GM18907 (cell line): Measurements from ENCODE around the gene S100A13.
A peak's percentile ranks its signal among the peaks of the same experiment; 100 is the strongest.

Experiments
- ATAC-seq: cut with Tn5 transposase; IDR thresholded peaks from one replicate; pipeline ENCODE4 v1.9.1; 2021; ENCODE audit warnings: mild to moderate bottlenecking, moderate library complexity; ENCODE audit not compliant: unreplicated experiment

The S100A13 gene

DNA sequence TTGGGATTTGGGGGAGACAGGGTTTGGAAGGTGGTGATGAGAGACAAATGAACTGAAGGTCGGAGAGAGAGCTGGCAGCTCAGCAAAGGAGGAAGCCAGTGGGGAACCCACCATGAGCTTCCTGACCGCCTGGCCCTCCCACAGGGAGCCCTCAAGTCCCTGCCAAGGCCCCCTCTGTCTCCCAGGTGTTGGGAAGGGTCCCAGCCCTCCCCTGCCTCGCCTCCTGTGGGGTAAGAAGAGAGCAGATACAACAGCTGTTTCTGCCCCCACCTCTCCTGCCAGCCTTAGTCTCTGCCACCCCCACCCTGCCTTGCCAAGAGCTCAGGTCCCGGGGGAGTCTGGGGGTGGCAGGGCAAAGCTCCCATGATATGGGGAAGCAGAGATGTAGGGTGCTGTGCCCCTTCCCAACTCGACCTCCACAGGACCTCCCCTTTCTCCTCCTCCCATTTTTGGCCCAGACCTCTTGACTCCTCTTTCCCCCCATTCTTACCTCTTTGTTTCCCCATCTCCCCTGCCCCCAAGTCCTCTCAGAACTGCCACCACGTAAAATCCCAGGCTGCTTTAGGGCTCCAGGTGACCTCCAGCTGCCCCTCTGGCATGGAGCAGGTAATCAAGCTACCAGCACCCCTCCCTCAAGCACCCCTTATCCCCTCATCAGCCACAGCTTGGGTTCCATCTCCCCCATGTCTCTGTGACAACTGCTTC lies 1.5 kb upstream of the S100A13 start:
- ATAC-seq: no peak

- ATAC-seq: no peak
Observed at GRCh38 chr1:153627715-153628626, 666 bp upstream of the S100A13 start, which contains the start of gene S100A1. S100A1 (plus strand) TSS chr1:153628434; CDS start chr1:153630522, 2,088 bp downstream.

- ATAC-seq: no peak
Observed at GRCh38 chr1:153626477-153626903, 815 bp downstream of the S100A13 start.

DNA sequence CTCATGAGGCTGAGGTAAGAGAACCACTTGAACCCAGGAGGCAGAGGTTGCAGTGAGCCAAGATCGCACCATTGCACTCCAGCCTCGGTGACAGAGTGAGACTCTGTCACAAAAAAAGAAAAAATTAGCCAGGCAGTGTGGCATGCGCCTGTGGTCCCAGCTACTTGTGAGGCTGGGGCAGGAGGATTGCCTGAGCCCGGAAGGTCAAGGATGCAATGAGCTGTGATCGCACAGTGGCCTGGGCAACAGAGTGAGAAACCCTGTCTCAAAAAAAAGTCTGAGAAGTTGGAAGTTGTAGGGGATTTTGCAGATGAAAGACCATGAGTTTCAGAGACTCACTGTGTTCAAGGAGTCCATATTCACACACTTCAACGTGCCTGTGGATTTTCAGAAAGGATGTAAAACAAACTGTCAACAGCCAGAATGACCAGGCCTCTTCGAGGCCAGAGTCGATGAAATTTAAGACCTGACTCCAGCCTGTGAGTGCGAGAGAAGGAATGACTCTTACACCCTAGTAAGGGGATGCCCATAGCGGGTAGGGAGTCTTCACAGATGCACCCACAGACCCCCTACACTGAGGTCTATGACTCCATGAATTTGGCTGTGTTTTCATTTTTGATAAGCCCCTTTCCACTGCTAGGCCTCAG lies 2.2 kb downstream of the S100A13 start:
- ATAC-seq: no peak

GRCh38 chr1:153623101-153623500 lies 4.2 kb downstream of the S100A13 start:
- no peak for ATAC-seq

GRCh38 chr1:153619171-153619570 lies 8.1 kb downstream of the S100A13 start:
- no peak for ATAC-seq

- ATAC-seq: peak; percentile 85
Observed at GRCh38 chr1:153617663-153618062, 9.6 kb downstream of the S100A13 start.

- ATAC-seq: no peak
Observed at GRCh38 chr1:153616917-153617311, 10.4 kb downstream of the S100A13 start.

GRCh38 chr1:153616144-153616916 lies 11.0 kb downstream of the S100A13 start, which contains the start of gene S100A14:
S100A14 (minus strand) TSS chr1:153616325; CDS start chr1:153615858, 467 bp downstream.
- no peak for ATAC-seq

DNA sequence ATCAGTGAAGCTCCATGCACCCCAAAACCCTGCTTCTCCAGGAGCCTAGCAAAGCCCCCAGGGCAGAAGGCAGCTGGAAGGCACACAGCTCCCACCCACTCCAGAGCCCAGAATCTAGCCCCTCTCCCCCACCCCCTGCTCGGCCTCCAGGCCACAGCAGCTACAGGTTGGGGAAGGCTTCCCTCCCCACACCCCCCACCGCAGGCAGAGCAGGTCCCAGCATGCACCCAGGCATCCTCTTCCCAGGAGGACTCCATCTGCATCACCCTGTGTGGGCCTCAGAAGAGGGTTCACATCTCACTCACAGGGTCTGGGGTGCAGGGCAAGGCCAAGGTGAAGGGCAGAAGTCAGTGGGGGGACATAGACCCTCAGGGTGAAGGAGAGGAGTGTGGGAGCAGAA lies 11.9 kb downstream of the S100A13 start:
- ATAC-seq: no peak

DNA sequence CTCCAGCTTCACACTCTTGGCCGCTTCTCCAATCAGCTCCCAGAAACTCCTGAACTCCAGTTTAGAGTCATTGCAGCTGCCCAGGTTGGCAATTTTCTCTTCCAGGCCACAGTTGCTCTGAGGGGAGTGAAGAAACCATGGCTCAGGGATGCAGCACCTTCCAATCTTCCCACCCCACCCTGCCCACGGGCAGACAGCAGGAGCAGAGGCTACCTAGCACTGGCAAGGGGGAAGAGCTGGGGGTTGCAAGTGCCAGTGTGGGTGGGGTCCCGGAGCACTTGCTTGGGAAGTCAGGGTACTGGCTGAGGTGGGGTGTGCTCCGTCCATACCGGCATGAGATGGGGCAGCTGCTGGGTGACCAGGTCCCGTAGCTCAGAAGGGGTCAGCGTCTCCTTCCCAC lies 12.4 kb downstream of the S100A13 start:
- no peak for ATAC-seq

- ATAC-seq: no peak
Observed at GRCh38 chr1:153614189-153614900, 13.0 kb downstream of the S100A13 start.

DNA sequence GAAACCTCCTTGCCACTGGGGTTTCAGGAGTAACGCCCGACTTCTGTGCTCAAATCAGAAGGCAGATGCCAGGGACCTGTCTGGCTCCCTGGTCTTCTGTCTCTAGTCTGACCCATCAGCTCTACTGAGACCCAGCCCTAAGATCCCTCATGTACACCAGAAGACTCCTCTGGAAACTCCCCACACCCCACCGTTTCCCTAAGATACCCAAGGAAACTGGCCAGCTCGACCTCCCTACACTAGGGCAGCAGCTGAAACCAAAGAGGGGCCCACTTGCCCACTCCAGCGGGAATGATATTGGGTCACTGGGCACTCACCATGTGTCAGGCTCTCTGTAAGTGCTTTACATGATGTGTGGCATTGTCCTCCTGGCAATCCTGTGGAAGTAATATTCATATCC lies 13.9 kb downstream of the S100A13 start:
- no peak for ATAC-seq

GRCh38 chr1:153612755-153613331 lies 14.5 kb downstream of the S100A13 start, which contains the start of gene S100A16:
S100A16 (minus strand) TSS chr1:153613137; CDS start chr1:153608151, 4,986 bp downstream.
- ATAC-seq: no peak

- no peak for ATAC-seq
Observed at GRCh38 chr1:153612111-153612754, 15.1 kb downstream of the S100A13 start.

GRCh38 chr1:153611356-153611755 lies 15.9 kb downstream of the S100A13 start:
- no peak for ATAC-seq

DNA sequence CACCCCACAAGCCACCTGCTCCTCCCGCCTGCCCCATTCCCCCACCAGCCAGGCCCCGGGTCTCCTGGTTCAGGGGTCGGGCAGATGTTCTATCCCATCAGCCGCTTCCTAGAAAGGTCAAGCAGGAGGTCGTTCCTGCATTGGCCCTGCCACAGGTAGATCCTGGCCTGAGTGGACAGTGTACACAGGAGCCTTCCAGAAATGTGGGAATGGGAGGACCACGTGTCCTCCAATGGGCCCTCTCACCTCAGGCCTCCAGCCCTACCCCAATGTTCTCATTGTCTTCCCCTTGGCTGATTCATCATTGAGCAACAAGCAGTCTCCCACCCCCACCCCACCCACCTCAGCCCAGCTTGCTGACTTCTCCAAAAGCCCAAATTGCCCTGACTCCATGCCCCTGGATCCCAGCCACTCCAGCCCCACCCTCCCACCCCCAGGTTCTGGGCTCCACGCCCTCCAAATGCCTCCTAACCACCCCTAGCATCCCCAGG lies 16.4 kb downstream of the S100A13 start:
- no peak for ATAC-seq

DNA sequence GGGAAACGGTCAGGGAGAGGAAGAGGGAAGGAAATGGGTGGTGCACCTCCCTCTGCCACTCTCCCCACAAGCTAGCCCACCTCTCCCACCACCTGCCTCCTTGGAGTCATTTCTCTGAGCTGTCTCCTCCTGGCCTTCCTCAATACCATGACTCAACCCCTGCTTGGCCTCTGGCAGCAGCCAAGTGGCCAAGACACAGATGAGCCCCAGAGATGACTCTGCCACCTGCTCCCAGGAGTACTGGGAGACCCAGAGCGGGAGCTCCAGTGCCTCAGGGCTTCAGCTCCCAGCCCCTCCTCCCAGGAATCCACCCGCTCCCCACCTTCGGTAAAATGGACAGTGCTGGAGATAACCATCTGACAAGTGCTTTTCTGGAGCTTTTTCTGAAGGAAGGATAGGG lies 17.0 kb downstream of the S100A13 start:
- no peak for ATAC-seq

DNA sequence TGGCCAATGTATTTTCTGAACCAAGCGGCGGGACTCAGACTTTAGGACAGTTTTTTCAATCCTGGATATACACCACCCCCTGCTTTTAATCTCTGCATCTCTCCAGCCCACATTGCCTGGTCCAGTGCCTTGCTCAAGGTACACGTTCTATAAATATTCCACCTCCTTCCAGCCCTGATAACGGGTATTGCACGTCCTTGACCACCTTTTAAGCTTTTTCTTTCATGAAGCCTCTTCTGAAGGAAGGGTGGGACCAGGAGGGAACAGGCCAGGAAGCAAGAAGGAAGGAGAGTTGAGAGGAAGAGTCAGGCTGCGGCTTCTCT lies 17.8 kb downstream of the S100A13 start:
- ATAC-seq: no peak
